Esophagus muscularis mucosa (tissue), 4 donors: ENCODE results near the gene WNT3. TPM values are rescaled to one million over a fixed set of nuclear protein-coding genes. Genes with fewer than 3 reads are reported as not detected.
"Not testable (repeated sequence)": the region's sequence is repeated elsewhere in the genome, so short reads cannot be mapped to it uniquely, and the experiment has no call there.

ENCODE experiments used
- DNase-seq: peaks from one replicate; pipeline ENCODE4 v3.0.0-alpha.2; 2017; ENCODE audit errors: extremely low spot score
- H3K27ac ChIP-seq, 4 donors: fragments of 200-600 bp; sonication (generic); replicated peaks in 1 of 4; 1 replicate in 3 of 4; 2 replicates in 1 of 4; pipeline ENCODE4 v1.5.1; 2016 to 2019; ENCODE audit warnings: mild to moderate bottlenecking in 1 of 4
- H3K27me3 ChIP-seq, 4 donors: fragments of 200-600 bp; sonication (generic); one replicate each; pipeline versions ENCODE4 v1.5.1 to v1.6.0; 2016 to 2019
- H3K36me3 ChIP-seq, 4 donors: fragments of 200-600 bp; sonication (generic); one replicate each; pipeline ENCODE4 v1.5.1; 2016 to 2019
- H3K4me1 ChIP-seq, 4 donors: fragments of 200-600 bp; sonication (generic); one replicate each; pipeline ENCODE4 v1.5.1; 2016 to 2019
- H3K4me3 ChIP-seq, 4 donors: fragments of 200-600 bp; sonication (generic); 1 replicate in 2 of 4; 2 replicates in 2 of 4; pipeline ENCODE4 v1.5.1; 2016 to 2019; ENCODE audit warnings: mild to moderate bottlenecking in 4 of 4, moderate library complexity in 1 of 4
- H3K9me3 ChIP-seq, 4 donors: fragments of 200-600 bp; sonication (generic); 1 replicate in 3 of 4; 2 replicates in 1 of 4; pipeline ENCODE4 v1.5.1; 2016 to 2019
- CTCF ChIP-seq, 3 experiments: fragments of 200-600 bp in 2 of 3; fragments of 450-650 bp in 1 of 3; sonication (generic) in 2 of 3; IDR thresholded peaks; one replicate each; pipeline ENCODE4 v1.5.1; 2017 to 2019; ENCODE audit warnings: antibody characterized with exemption in 3 of 3, mild to moderate bottlenecking in 2 of 3, moderate library complexity in 1 of 3
- EP300 ChIP-seq: sonication (generic); formaldehyde crosslinking; IDR thresholded peaks from one replicate; pipeline ENCODE4 v1.6.1; 2017; ENCODE audit warnings: antibody characterized with exemption
- POLR2A ChIP-seq: fragments of 450-650 bp; IDR thresholded peaks from one replicate; pipeline ENCODE4 v1.6.1; 2017; ENCODE audit warnings: antibody characterized with exemption, moderate library complexity, mild to moderate bottlenecking, low read depth
- POLR2AphosphoS5 ChIP-seq, 2 donors: sonication (generic); formaldehyde crosslinking; IDR thresholded peaks; one replicate each; pipeline ENCODE4 v1.6.1; 2017; ENCODE audit warnings: antibody characterized with exemption in 2 of 2
- WGBS: methylation state at CpG from one replicate; pipeline ENCODE4 v1.1.5; 2018; 5-methylcytosine and 5-hydroxymethylcytosine counted together
- intact Hi-C: fragments of 100-400 bp; cut with DNase I; formaldehyde crosslinking; loops from one replicate; pipeline ENCODE4 v1.15.1; 2023
- total RNA-seq, 4 donors: library from RNA; depleted of rRNA; stranded (reverse); fragments of >200 nt; gene quantifications; one replicate each; pipeline versions ENCODE4 v1.1.0 to v1.2.1, GENCODE V29; 2016

The WNT3 gene
- total RNA-seq, 4 donors from 2014 or later: under 0.01 to 1.3 (median 1.1) TPM

GRCh38 chr17:46847204-46848191, 29.0 kb upstream of the WNT3 start:
- Histone ChIP-seq H3K27ac (no peak overlapping the region), H3K4me3 (no peak overlapping the region), H3K27me3 (peaks cover 0 to 88% (median 24%) of the 10 kb centered on the region in 4 donors), H3K36me3 (no peaks in the 10 kb centered on the region), H3K4me1 (peaks cover 6 to 17% (median 15%) of the 10 kb centered on the region in 4 donors), H3K9me3 (peaks cover 0 to 11% (median 10%) of the 10 kb centered on the region in 4 donors)
- intact Hi-C loops: no loop called here
- 45% methylated on average over 7 of the region's 8 CpGs for WGBS
- DNase-seq: no peak
- TF ChIP-seq POLR2AphosphoS5 (IDR thresholded peaks at IDR 0.05) (no peak), POLR2A (no peak), EP300 (no peak), CTCF (IDR thresholded peaks at IDR 0.05) (no peak)

GRCh38 chr17:46842835-46843234, 24.3 kb upstream of the WNT3 start:
- TF ChIP-seq POLR2AphosphoS5 (IDR thresholded peaks at IDR 0.05) (no peak), EP300 (no peak), POLR2A (no peak), CTCF (IDR thresholded peaks at IDR 0.05) (peak in 1 of 3 experiments; percentile 35)
- Histone ChIP-seq H3K9me3 (peaks cover 0 to 11% (median 10%) of the 10 kb centered on the region in 4 donors), H3K4me3 (no peak overlapping the region), H3K27me3 (peaks cover 0 to 66% (median 14%) of the 10 kb centered on the region in 4 donors), H3K27ac (no peak overlapping the region), H3K36me3 (no peaks in the 10 kb centered on the region), H3K4me1 (peaks cover 0 to 8% (median 7%) of the 10 kb centered on the region in 4 donors)
- DNase-seq: no peak
- intact Hi-C loops: no loop called here
- WGBS: 95% methylated on average over 3 of the region's 3 CpGs

GRCh38 chr17:46841561-46842379, 23.3 kb upstream of the WNT3 start:
- 23% methylated on average over 18 of the region's 43 CpGs for WGBS
- peak overlapping the region in 2 of 4 donors; percentile 8 to 25 for H3K4me3 ChIP-seq
- intact Hi-C loops: no loop called here

GRCh38 chr17:46840596-46840995, 22.1 kb upstream of the WNT3 start:
- H3K4me3 ChIP-seq, intact Hi-C loops: not testable (repeated sequence)

More at GRCh38 chr17:46841561-46842379, 23.3 kb upstream of the WNT3 start:
- TF ChIP-seq CTCF (IDR thresholded peaks at IDR 0.05): peak; percentile 47 to 65 (median 56)
- TF ChIP-seq POLR2AphosphoS5 (IDR thresholded peaks at IDR 0.05): no peak
- no peak for TF ChIP-seq EP300
- no peak for TF ChIP-seq POLR2A
- Histone ChIP-seq H3K27me3 (peaks cover 0 to 65% (median 14%) of the 10 kb centered on the region in 4 donors), H3K36me3 (no peaks in the 10 kb centered on the region), H3K27ac (no peak overlapping the region), H3K4me1 (peaks cover 0 to 8% (median 7%) of the 10 kb centered on the region in 4 donors), H3K9me3 (peaks cover 0 to 11% (median 10%) of the 10 kb centered on the region in 4 donors)
- DNase-seq: no peak

More at GRCh38 chr17:46840596-46840995, 22.1 kb upstream of the WNT3 start:
- not testable (repeated sequence) for H3K36me3 ChIP-seq, H3K4me1 ChIP-seq, DNase-seq, H3K27ac ChIP-seq
- peaks cover 0 to 11% (median 10%) of the 10 kb centered on the region in 4 donors for H3K9me3 ChIP-seq
- 68% methylated on average over 3 of the region's 3 CpGs for WGBS
- peaks cover 0 to 57% (median 14%) of the 10 kb centered on the region in 4 donors for H3K27me3 ChIP-seq
